HG02759 (cell line): Measurements from ENCODE around the gene CAND2.
"Not testable (repeated sequence)": the region's sequence is repeated elsewhere in the genome, so short reads cannot be mapped to it uniquely, and the experiment has no call there.

Experiments
- ATAC-seq: cut with Tn5 transposase; IDR thresholded peaks from one replicate; pipeline ENCODE4 v1.9.1; 2021; ENCODE audit warnings: mild to moderate bottlenecking, moderate library complexity; ENCODE audit not compliant: unreplicated experiment

CAND2 gene

DNA sequence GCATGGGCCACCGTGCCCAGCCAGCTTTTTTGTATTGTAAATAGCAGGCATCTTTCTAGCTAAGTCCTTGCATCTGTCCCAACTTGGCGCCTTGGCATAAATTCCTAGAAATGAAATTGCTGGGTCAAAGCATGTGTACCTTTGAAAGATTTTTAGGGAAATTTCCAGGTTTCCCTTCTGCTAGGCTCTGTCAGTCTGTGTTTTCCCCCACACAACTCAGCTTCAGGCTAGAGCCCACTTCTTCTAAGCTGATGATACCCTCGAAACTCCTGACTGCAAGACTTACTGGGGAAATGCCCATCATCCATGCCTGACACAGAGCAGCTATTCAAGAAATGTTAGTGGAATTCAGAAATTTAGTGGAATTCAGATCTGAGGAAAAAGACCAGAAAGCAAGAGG lies 55.7 kb downstream of the CAND2 start:
- ATAC-seq: no peak

DNA sequence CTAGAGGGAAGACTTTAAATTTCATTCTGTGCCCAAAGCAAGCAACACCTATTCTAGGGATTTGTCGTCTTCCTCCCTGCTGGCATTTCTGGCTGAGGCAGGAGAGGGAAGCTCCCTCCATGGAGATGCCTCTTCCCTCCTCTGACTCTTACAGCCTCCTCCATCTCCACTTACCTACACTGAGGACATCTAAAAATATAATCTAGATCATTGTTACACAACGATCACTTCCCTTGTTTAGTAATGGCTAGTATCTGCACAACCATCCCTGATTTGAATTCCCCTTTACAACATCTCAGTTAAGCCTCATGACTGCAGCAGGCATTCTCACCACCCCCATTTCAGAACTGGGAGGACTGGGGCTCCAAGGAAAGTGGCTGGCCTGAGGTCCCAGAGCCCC lies 57.4 kb downstream of the CAND2 start:
- ATAC-seq: not testable (repeated sequence)

DNA sequence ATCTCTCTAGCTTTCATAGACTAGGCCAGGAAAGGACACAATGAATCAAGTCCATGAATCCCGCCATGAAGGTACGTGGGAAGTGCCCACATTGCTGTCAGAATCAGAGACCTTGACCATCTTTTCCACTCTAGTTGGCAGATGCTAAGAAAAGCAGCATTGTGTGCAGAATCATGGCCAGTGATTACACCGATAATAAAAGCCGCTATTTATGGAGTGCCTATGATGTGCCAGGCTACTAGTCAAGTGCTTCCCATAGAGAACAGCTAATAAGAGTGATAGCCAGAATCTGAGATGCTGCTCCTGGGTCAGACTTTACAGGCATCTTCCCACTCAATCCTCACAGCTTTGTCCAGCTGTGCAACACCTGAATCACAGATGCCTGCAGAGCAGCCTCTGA lies 58.1 kb downstream of the CAND2 start:
- ATAC-seq: no peak

DNA sequence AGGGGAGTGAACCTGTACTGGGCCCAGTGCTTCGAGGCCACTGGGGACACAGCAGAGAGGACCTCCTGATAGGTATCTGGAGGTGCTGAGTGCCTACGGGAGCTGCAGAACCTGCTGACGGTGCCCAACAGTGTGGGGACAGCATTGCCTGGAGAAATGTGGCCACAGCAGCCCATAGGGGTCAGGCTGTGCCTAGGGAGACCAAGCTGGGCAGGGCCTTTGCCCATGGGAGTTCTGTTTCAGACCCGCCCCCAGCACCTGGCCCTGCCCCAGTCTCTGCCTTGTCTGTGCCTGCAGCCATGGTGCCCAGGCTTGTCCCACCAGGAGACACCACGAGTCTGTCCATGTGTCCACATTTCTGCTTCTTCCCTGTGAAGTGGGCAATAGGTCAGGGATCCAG lies 60.1 kb downstream of the CAND2 start:
- ATAC-seq: no peak

DNA sequence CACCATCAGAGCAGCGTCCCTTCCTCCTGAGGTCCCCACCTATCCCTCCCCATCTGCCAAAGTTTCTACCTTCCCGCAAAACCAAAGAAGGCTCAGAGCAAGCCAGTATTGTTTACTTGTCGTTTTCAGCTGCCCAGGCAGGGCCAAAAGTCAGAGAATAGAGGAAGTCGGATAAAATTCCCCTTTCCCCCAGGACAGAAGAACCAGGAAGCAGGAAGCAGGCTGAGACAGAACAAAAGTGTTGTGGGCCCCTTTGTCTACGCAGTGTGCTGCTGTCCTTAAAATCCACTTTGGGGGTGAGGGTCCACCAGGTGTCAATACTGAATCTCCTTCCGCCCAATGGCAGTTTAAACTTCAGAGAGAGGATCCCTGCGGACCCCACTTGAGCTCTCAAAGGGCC lies 63.4 kb downstream of the CAND2 start:
- no peak for ATAC-seq

DNA sequence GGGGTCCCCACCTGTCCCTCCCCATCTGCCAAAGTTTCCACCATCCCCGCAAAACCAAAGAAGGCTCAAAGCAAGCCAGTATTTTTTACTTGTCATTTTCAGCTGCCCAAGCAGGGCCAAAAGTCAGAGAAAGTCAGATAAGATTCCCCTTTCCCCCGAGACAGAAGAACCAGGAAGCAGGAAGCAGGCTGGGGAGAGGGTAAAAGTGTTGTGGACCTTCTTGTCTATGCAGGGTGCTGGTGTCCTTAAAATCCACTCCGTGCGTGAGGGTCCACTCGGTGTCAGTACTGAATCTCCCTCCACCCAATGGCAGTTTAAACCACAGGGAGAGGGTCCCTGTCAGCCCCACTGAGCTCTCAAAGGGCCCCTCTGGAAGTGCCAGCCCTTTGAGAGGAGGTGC lies 65.1 kb downstream of the CAND2 start:
- ATAC-seq: no peak

DNA sequence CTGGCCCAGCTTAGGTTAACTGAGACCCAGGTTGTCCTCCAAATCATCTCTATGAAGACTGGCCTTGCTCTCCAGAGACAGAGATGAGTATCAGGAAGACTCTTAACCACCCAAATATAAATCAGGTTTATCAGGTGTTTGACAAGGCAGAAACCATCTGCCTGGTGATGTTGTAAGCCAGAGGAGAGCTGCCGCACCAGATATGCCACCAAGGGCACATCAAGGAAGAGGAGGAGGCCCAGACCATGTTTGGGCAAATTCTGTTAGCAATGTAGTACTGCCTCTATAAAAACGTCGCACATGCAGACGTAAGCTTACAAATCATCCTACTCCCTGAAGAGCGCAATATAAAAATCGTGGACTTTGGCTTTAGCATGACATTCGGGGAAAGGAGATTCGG lies 65.9 kb downstream of the CAND2 start:
- ATAC-seq: no peak

DNA sequence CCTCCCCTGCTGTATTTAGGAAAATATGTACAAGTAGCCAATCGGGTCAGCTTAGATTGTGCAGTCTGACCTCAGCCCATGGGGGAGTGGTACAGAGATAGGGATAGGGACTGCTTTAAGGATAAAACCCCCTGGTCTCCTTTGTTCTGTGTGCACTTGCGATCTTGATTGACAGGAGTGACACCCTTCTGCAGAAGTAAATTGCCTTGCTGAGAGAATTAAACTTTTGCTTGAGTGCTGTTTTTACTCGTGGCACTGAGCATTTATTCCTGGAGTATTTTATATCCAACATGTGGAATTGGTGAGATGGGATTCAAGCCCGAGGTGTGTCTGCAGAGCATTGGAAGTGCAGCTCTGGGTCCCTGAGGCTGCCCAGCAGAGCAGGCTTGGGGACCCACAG lies 68.8 kb downstream of the CAND2 start:
- ATAC-seq: no peak

DNA sequence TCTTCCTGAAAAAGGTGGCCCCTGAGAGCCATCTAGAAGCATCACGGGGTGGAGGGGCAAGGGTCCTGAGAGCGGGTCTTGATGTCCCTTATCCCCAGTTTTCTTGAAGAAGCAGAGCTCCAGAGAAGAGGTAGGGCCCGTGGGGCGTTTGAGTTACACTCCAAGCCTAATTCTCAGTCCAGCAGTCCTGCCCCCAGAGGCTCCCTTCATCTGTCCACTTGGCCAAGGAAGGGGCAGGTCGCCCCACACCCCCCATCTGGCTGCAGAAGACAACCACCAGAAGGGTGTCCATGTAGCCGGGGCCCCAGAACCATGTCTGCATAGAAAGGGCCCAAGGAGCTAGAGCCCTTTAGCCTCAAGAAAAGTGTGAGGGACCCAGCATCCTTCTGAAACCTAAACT lies 70.4 kb downstream of the CAND2 start:
- ATAC-seq: no peak

DNA sequence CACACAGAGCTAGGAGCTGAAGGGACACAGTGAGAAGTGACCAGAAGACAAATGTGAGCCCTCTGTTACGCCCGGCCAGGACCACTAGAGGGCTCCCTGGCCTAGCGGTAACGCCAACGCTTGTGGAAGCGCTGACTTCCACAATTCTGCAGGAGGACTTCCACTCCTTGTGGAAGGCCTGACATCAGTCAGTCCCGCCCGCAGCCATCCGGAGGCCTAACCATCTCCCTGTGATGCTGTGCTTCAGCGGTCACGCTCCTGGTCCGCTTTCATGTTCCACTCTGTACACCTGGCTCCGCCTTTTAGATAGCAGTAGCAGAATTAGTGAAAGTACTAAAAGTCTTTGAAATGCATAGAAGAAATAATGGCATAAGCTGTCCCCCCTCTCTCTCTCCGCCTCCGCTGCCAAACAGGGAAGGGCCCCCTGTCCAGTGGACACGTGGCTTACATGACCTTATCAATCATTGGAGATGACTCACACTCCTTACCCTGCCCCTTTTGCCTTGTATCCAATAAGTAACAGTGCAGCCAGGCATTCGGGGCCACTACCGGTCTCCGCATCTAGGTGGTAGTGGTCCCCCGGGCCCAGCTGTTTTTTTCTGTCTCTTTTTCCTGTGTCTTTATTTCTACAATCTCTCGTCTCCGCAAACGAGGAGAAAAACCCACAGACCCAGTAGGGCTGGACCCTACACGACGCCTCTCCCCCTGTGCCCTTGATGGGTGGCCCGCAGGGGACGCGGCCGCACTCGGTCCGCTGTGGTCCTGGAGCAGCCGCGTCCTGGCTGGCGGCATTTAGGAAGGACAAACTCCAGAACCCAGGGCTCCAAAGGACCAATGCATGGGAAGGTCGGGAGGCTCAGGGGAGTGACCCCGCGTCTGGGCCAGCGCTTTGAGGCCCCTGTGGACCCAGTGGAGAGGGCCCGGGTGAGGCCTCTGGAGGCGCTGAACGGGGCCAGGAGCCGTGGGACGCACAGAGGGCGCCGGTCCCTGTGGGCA lies 71.9 kb downstream of the CAND2 start:
- peak; percentile 71 for ATAC-seq

DNA sequence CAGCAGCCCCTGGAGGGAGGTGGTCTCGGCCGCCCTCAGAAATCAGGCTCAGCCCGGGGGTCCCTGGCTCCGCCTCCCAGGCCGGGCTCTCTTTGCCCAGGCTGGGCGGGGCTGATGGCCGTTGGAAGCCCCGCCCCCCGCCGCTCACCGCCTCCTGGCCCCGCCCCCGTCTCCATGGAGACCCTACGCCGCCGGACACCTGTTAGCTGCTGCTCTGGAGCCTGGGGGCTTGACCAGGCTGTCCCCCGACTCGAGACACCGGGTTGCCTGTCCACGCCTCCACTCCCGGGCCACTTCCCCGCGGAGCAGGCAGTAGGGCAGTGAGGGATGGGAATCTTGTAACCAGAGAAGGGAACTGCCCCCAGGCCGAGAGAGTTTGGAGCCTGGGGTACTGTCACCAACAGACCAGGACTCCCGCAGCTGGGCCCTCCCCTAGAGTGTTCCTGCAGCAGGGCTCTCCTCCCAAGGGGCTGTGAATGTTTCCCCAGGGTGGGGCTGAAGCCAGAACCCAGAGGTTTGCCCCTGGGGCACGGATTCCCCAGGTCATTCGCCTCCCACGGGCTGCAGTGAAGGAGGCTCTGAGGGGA lies 72.6 kb downstream of the CAND2 start:
- ATAC-seq: peak; percentile 68

DNA sequence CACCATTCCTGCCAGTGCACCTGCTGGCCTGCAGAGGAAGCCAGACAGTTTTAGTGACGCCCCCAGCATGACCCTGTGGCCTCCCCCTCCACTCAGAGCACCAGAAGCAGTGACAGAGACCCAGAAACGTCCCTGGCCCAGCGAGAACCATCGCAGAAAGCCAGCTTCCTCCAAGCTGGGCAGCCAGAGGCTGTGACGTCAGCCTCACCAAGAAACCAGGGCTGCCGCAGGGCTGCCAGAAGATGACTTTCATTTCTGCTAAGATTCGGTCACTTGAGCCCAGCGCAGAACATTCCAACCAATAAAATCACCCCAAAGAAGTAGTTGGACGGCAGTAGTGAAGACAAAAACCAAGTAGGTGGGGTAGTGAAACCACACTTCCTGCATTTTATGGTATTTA lies 74.5 kb downstream of the CAND2 start:
- ATAC-seq: no peak

DNA sequence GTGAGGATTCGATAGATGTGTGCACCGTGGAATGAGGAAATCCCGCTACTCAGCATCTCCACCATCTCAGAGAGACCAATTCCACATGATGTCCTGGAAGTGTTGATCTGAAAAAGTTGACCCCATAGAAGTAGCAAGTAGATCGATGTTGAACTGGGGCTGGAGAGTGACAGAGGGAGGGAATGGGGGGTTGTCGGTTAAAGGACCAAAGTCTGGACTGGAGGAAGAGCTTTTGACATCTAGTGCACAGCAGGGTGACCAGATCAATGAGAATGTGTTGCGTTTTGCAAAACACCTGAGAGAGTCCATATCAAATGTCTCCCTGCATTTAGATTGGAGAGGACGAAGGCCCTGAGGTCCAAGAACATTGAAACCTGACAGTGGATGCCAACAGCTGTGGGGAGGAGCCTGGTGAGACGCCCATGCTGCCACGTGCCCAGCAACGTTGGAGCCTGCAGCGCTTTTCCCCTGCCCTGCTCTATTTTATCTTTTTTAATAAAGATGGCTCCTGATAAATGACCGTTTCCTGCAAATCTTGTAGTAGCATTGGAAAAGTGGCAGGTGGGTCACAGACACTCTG lies 75.0 kb downstream of the CAND2 start:
- no peak for ATAC-seq

DNA sequence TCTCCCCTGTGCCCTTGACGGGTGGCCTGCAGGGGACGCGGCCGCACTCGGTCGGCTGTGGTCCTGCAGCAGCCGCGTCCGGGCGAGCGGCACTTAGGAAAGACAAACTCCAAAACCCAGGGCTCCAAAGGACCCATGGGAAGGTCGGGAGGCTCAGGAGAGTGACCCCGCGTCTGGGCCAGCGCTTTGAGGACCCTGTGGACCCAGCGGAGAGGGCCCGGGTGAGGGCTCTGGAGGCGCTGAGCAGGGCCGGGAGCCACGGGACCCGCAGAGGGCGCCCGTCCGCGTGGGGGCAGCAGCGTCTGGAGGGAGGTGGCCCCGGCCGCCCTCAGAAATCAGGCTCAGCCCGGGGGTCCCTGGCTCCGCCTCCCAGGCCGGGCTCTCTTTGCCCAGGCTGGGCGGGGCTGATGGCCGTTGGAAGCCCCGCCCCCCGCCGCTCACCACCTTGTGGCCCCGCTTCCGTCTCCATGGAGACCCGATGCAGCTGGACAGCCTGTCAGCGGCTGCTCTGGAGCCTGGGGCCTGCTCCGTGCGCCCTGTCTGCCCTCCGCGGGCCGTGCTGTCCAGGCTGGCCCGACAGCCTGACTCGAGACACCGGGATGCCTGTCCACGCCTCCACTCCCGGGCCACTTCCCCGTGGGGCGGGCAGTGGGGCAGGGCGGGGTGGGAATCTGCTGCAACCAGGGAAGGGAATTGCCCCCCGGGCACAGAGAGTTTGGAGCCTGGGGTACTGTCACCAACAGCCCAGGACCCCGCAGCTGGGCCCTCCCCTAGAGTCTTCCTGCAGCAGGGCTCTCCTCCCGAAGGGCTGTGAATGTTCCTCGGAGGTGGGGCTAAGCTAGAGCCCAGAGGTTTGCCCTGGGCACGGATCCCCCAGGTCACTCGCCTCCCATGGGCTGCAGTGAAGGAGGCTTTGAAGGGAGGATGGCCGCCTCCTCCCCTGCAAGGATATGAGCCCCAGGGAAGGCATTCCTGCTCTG lies 79.7 kb downstream of the CAND2 start:
- ATAC-seq: peak; percentile 66

DNA sequence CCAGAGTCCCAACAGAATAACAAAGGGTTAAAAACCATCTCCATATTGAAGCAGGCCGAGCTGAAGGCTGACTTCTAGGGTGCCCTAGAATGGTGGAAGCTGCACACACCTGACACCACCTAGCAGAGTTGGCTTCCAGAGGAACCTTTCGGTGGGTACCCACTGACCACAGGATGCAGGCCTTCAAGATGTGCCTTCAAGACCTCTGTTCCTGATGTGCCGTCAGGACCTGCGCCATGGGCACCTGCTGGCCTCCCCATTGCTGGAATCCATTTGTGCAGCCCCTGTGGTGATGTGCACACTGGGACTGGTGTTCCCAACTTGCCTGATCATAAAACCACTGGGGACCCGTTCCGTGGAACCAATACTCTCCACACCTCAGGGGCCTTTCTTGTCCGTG lies 80.6 kb downstream of the CAND2 start:
- no peak for ATAC-seq

DNA sequence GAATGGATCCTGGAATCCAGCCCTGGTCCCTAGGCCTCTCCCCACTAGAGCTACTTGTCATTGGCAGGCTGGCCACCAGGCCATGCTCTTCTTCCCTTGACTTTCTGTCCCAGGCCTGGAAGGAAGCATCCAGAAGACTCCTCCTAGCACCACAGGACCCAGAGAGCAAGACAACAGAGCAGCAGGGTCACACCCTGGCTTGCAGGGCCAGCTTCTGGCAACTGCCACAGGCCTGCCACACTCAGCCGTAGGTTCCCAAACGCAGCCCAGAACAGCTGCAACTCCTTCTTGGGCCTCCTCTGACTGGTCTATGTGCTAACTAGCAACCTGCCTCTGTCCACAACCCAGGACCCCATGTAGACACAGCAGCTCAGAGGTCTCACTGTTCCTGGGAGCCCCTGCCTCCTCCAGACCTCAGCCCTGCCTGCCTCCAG lies 81.7 kb downstream of the CAND2 start:
- no peak for ATAC-seq

DNA sequence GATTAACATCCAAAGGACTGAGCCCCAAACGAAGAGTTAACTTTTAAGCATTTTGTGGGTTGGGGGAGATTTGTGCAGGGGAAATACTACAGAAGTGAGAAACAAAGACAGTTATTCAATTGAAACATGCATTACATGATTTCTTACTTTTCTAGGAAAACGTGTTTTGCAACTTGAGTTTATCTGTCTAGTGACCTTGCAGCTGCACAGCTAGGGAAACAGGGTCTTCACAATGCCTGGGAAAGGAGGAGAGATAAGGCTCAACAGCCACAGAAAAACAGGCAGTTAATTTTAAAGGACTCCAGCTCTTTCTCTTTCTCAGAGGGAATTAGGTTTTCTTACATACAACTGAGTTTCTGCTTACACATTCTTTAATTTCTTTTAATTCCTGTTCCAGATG lies 82.3 kb downstream of the CAND2 start:
- not testable (repeated sequence) for ATAC-seq

DNA sequence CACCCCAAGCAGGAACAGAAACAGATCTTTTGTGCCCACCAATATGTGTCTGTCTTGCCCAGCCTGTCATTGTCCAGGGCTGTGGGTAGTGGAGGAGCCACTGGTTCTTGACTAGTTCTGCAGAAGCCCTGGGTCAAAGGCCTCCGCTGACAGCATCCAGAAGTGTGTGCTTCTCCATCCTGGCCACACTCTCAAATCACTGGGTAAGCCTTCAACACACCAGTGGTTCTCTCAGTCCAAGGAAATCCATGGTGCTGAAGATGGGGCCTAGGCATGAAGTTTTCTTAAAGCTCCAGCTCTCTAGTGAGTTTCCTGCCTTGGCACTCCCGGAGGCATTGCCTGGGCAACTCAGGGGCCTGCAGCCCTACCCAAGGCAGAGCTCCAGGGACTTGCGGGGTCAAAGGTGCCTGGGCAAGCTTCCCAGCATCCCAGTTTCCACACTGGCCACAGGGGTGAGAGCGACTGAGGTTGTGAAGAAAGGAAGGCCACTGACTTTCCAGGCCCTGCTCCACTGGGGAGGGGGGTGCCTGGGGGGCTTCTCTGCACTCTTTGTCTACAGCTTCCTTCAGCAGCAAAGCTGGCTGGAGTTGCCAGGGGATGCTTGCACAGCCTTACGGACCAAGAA lies 82.8 kb downstream of the CAND2 start:
- ATAC-seq: no peak

DNA sequence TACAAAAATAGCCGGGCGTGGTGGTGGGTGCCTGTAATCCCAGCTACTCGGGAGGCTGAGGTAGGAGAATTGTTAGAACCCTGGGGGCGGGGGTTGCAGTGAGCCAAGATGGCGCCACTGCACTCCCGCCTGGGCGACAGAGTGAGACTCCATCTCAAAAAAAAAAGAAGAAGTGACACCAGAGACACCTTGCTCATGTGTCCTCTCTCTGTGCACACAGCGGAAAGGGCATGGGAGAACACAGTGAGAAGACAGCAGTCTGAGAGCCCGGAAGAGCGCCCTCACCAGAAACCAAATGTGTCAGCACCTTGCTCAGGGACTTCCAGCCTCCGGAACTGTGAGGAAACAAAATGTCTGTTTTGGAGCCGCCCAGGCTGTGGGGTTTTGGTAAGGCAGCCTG lies 85.4 kb downstream of the CAND2 start:
- ATAC-seq: peak; percentile 65
